K562 (cell line): ENCODE results near the gene CHST7. TPM values are rescaled to one million over a fixed set of nuclear protein-coding genes. Genes with fewer than 3 reads are reported as not detected.
A peak's percentile ranks its signal among the peaks of the same experiment; 100 is the strongest.

Experiments used
- ATF3 ChIP-seq, 2 experiments: fragments of 450-650 bp in 1 of 2; sonication (generic) in 1 of 2; formaldehyde crosslinking in 1 of 2; IDR thresholded peaks in 1 of 2; conservative IDR thresholded peaks in 1 of 2; 2 replicates each; pipeline versions ENCODE4 v1.6.1 to v1.8.1; 2016 to 2023; ENCODE audit warnings: mild to moderate bottlenecking in 2 of 2, moderate library complexity in 2 of 2, inconsistent platforms in 1 of 2, missing genetic modification reagents in 1 of 2
- DPF2 ChIP-seq: fragments of 450-650 bp; IDR thresholded peaks from 2 replicates; pipeline ENCODE4 v1.6.1; 2016
- ELF1 ChIP-seq: fragments of 200-800 bp; sonication (Bioruptor generic); IDR thresholded peaks from 2 replicates; pipeline ENCODE4 v1.6.1; 2016; ENCODE audit warnings: missing genetic modification characterization, missing compliant biosample characterization
- ETV6 ChIP-seq, 3 experiments: fragments of 150-350 bp in 1 of 3; sonication (generic) in 1 of 3; formaldehyde crosslinking in 1 of 3; IDR thresholded peaks; 2 replicates each; pipeline versions ENCODE4 v1.6.1 to v1.8.0; 2014 to 2022; ENCODE audit warnings: borderline replicate concordance in 2 of 3, low read depth in 2 of 3, antibody characterized with exemption in 1 of 3, low read length in 1 of 3, mild to moderate bottlenecking in 1 of 3, missing genetic modification reagents in 1 of 3
- FOSL1 ChIP-seq: fragments of 200-800 bp; sonication (Bioruptor generic); conservative IDR thresholded peaks from 2 replicates; pipeline ENCODE4 v1.6.1; 2016; ENCODE audit warnings: missing genetic modification characterization, missing compliant biosample characterization
- FOXK2 ChIP-seq, 2 experiments: fragments of 450-650 bp; IDR thresholded peaks in 1 of 2; conservative IDR thresholded peaks in 1 of 2; 2 replicates each; pipeline ENCODE4 v1.6.1; 2016; ENCODE audit warnings: low read depth in 2 of 2, mild to moderate bottlenecking in 1 of 2
- GTF3C2 ChIP-seq: IDR thresholded peaks from 3 replicates; pipeline ENCODE4 v1.6.1; 2011; ENCODE audit warnings: borderline replicate concordance, mild to moderate bottlenecking, moderate library complexity; ENCODE audit not compliant: insufficient read length; ENCODE audit errors: extremely low read depth
- HDAC6 ChIP-seq: IDR thresholded peaks from 2 replicates; pipeline ENCODE4 v1.6.1; 2012; ENCODE audit warnings: low read depth, mild to moderate bottlenecking, control low read depth, inconsistent platforms, low read length, moderate library complexity
- PHF8 ChIP-seq: fragments of 200-600 bp; sonication (generic); IDR thresholded peaks from 2 replicates; pipeline ENCODE4 v1.6.1; 2012; ENCODE audit warnings: mixed run types, mild to moderate bottlenecking, inconsistent platforms, low read length, moderate library complexity, borderline replicate concordance
- SMARCA4 ChIP-seq: fragments of 450-650 bp; IDR thresholded peaks from 2 replicates; pipeline ENCODE4 v1.6.1; 2016
- TFE3 ChIP-seq: fragments of 450-650 bp; formaldehyde crosslinking; IDR thresholded peaks from 2 replicates; pipeline ENCODE4 v1.4.0; 2020; ENCODE audit warnings: mild to moderate bottlenecking, mixed read lengths
- USF2 ChIP-seq: sonication (generic); formaldehyde crosslinking; IDR thresholded peaks from 2 replicates; pipeline ENCODE4 v1.5.0; 2020; ENCODE audit warnings: missing genetic modification reagents
- ZNF408 ChIP-seq: fragments of 250-450 bp; sonication (Bioruptor Pico); IDR thresholded peaks from 2 replicates; pipeline ENCODE4 v1.4.0; 2020; ENCODE audit warnings: low read depth, mild to moderate bottlenecking, moderate library complexity
- ZNF699 ChIP-seq: fragments of 250-450 bp; sonication (Bioruptor Pico); IDR thresholded peaks from 2 replicates; pipeline ENCODE4 v1.8.0; 2021; ENCODE audit warnings: mild to moderate bottlenecking, moderate library complexity; ENCODE audit not compliant: insufficient replicate concordance
- polyA plus RNA-seq, 8 experiments: library from polyadenylated mRNA; depleted of rRNA in 4 of 8; stranded (reverse) in 5 of 8; unstranded in 3 of 8; fragments of >200 nt; fragmentation: Nextera tagmentation in 2 of 8; fragmentation: Illumina TruSeq in 1 of 8; extraction: Ambion mirVana in 2 of 8; extraction: Trizol in 1 of 8; gene quantifications; 2 replicates each; pipeline versions ENCODE4 v1.2.1 to v1.2.3, GENCODE V29; 2011 to 2014; ENCODE audit warnings: inconsistent platforms in 1 of 8, missing spikeins in 1 of 8
- total RNA-seq, 7 experiments: library from RNA; depleted of rRNA in 6 of 7; stranded (reverse); fragments of >200 nt in 6 of 7; fragmentation: Illumina TruSeq in 2 of 7; extraction: Trizol in 2 of 7; gene quantifications; 2 replicates each; pipeline versions ENCODE4 v1.2.1 to v1.2.3, GENCODE V29; 2011 to 2021; ENCODE audit warnings: low replicate concordance in 1 of 7

The CHST7 gene
- total and polyA plus RNA-seq, 9 of the 15 experiments (the other 6 are each of a cell fraction or from before 2014, with no cell fraction given) = 0.04 to 0.41 (median 0.09) TPM; not detected in 2

- no peak for TF ChIP-seq HDAC6
- peak; percentile 32; the same call in 1 of the 2 replicates for TF ChIP-seq DPF2
- TF ChIP-seq ATF3 (IDR thresholded peaks at IDR 0.05) = peak; percentile 60
- TF ChIP-seq ATF3 (CRISPR knock-in tag; conservative IDR thresholded peaks at IDR 0.05) = no peak
- TF ChIP-seq GTF3C2 = no peak
- TF ChIP-seq FOSL1 = peak; percentile 31; the same call in 1 of the 2 replicates
- no peak for TF ChIP-seq ZNF408
- no peak for TF ChIP-seq TFE3 (CRISPR knock-in tag)
- no peak for TF ChIP-seq FOXK2 (conservative IDR thresholded peaks at IDR 0.05 in 1 of 2, IDR thresholded peaks at IDR 0.05 in 1 of 2; ENCODE audit: low read depth in 2 of 2)
- no peak for TF ChIP-seq USF2
- TF ChIP-seq ELF1 = no peak
- no peak for TF ChIP-seq ZNF699 (CRISPR knock-in tag)
- no peak for TF ChIP-seq PHF8
- TF ChIP-seq ETV6 (IDR thresholded peaks at IDR 0.05; ENCODE audit: borderline replicate concordance in 1 of 2, low read depth in 2 of 2, low read length in 1 of 2) = no peak
- no peak for TF ChIP-seq ETV6 (CRISPR knock-in tag; IDR thresholded peaks at IDR 0.05; ENCODE audit: borderline replicate concordance)
- 0 out of 2 replicates have a peak, but pooled peaks have one; percentile 28 for TF ChIP-seq SMARCA4
These were observed 22.0 kb upstream of the CHST7 start (continued) for GRCh38 chrX:46551494-46552128.
